Ecto neural progenitor cell (in vitro differentiated cells): Measurements from ENCODE around the gene VPS45.
"Not testable (repeated sequence)": the region's sequence is repeated elsewhere in the genome, so short reads cannot be mapped to it uniquely, and the experiment has no call there.

Experiments used
- DNase-seq: peaks from one replicate; pipeline ENCODE4 v3.0.0-alpha.2; 2018; ENCODE audit warnings: low spot score

VPS45 gene, protein sequence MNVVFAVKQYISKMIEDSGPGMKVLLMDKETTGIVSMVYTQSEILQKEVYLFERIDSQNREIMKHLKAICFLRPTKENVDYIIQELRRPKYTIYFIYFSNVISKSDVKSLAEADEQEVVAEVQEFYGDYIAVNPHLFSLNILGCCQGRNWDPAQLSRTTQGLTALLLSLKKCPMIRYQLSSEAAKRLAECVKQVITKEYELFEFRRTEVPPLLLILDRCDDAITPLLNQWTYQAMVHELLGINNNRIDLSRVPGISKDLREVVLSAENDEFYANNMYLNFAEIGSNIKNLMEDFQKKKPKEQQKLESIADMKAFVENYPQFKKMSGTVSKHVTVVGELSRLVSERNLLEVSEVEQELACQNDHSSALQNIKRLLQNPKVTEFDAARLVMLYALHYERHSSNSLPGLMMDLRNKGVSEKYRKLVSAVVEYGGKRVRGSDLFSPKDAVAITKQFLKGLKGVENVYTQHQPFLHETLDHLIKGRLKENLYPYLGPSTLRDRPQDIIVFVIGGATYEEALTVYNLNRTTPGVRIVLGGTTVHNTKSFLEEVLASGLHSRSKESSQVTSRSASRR

DNA sequence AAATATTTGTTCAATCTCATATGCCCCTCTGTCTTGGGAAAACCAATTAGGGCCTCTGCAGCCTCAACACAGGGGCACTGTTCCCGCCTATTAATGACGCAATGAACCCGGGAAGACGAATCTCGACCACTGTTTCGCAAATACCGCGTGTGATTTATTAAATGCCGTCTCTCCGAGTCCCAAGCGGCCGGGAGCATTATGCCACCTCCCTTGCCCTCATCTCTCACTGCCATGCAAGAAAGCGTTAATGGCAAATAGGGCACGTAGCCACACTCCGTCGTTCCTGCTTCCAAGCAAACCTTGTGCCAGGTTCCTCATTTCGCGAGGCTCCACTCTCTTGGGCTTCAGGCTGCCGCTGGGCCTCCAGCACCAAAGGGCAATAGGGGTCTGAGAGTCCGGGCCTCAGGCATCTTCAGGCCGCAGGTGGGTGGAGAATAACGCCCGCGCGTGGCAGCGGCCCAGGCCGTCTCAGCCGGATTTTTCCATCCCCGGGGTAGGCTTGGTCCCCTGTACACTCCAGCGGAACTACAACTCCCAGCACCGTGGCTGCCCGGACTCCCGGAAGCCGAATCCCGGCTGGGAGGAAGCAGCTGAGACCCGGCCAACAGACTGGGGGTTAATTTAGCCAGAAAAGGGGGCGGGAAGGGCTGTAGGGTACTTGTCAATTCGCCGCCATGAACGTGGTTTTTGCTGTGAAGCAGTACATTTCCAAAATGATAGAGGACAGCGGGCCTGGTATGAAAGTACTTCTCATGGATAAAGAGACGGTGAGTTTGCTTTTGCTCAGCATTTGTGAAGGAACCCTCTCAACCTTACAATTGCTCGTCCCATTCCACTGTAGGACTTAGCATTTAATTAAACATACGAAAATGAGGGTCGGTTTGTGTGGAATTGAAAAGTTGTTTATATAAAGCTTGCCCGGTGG lies at the start of gene VPS45:
Gene VPS45, plus strand, starts transcription at position 593 of the 925 bp plus-strand sequence. Its CDS starts 82 bp downstream, at position 675.
- peak; percentile 91 for DNase-seq

DNA sequence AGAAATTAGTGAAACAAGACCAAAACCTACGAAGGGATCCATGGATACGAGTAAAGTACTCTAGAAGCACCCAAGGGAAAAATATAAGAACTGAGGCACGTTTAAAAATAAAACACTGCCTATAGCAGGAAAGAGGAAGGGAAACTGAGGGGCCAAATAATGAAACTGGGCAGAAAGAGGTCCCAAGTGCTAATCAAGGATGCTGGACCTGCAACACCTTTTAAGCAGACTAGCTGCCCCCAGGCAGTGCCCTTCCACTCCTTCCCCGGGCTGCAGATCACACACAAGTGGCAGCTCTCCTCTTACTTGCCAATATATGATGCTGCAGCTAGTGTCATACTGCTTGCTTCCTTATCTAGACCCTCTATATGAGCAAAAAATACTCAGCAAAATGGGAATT lies 49.4 kb upstream of the VPS45 start:
- DNase-seq: no peak

DNA sequence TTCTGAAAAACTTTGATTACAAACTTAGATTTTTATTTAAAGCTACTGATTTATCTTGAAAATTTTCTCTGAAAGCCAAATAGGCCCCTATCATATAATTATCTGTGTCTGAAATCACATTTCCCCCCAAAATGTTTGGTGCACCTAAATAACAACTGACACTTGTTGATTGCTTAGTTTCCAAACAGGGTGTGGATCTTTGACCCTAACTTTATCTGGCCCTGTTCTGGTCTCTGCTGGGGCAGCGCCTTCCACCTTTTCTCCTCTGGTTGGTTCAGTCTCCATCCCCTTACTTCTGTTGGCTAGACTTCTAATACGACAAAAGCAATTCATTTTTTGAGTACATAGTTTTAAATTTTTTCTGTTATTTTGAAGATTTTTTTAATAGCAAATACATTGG lies 46.9 kb upstream of the VPS45 start:
- DNase-seq: no peak

DNA sequence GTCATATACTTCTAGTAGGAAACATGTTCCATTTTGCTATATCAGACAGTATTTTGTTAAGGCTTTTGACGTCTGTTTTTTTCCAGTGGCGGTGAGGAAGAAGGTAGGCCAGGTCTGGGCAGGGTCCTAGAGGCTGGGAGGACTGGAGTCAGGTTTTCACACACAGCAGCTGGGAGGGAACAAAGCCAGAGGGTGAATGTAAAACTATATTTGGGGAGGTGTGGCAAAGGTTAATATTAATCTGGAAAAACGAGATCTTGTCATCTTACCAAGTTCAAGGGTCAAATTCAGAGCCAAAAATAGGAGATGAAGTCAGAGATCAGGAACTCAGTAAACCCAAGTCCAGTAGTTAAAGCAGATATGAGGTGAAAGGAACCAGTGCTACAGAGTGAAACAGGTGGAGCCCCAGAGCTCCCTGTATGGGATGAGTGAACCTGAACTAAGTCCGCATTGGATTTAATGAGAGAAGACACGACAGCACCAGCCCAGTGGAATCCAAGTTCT lies 46.3 kb upstream of the VPS45 start:
- DNase-seq: no peak

DNA sequence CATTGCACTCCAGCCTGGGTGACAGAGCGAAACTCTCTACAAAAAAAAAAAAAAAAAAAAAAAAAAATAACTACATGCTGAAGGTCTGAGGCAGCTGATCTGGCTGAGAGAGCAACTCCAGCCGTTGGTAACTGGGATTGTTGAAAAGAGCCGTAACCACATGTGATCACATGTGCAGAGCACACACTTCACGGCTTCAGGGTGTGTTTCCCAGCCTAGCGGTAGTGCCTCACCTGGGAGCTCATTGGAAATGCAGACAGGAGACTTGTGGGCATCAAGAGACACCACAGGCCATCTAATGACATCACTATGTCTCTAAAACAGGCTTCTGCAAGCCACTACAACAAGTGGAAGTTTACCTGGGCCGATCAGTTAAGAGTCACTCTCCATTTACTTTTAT lies 45.2 kb upstream of the VPS45 start:
- DNase-seq: no peak

DNA sequence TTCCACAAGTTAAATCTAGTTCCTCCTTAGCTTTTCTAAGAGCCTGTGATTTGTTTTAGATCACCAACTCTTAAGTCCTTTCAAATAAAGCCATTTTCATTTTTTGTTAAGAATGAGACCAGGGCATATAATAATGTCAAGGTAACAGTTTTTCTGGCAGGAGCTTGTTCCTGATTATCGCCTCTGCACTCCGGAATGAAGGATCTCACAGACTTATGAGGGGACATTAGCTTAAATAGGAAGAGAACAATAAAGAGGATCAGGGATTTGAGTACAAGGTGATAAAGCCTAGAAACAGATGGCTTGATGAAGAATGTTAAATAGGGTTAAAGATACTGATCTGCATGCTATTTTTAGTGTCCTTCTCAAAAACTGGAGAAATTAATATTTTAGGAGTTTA lies 43.4 kb upstream of the VPS45 start:
- no peak for DNase-seq

DNA sequence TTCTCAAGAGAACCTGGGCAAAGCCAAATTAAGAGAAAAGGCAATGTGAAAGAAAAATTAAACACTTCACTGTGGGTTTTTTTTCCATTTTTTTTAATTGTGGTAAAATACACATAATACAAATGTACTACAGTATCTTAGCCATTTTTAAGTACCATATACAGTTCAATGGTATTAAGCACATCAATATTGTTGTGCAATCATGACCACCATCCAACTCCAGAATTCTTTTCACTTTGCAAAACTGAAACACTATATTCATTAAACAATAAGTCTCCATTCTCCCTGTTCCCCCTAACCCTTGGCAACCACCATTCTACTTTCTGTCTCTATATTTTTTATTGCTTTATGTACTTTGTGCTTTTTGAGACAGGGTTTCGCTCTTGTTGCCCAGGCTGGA lies 39.3 kb upstream of the VPS45 start:
- no peak for DNase-seq

DNA sequence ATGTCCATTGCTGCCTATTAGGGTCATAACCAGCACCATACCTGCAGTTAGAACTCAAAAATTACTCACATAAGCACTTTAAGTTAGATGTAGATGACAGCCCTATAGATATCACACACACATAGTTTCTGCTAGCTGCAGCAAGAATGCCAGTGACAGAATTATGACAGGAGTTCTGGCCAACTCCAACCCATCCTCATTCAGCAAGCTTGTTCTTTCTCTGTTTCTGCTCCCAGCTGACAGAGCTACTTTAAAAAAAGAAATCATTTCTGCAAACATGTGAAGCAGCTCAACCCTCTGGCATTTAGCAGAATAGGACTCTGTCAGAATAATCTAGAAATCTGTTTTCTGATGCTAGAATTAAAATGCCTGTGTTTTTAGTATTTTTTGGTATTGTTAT lies 33.2 kb upstream of the VPS45 start:
- DNase-seq: no peak

DNA sequence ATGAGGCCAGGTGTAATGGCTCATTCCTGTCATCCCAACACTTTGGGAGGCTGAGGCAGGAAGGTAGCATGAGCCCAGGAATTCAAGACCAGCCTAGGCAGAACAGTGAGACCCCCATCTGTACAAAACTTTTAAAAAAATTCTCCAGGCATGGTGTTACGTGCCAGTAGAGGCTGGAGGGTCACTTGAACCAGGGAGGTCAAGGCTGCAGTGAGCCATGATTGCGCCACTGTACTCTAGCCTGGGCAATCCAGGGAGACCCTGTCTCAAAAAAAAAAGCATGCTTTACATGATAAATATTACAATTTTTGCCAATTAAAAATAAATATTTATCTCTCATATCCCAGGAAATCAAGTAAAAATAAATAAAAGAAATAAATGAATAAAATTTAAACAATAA lies 17.6 kb upstream of the VPS45 start:
- no peak for DNase-seq

DNA sequence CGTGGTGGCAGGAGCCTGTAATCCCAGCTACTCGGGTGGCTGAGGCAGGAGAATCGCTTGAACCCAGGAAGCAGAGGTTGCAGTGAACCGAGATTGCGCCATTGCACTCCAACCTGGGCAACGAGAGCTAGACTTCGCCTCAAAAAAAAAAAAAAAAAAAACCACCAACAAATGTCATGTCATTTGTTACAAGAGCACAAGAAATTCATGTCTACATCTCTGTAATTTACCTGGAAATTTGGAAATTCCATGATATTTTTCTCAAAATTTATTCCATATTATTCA lies 16.5 kb upstream of the VPS45 start:
- no peak for DNase-seq

DNA sequence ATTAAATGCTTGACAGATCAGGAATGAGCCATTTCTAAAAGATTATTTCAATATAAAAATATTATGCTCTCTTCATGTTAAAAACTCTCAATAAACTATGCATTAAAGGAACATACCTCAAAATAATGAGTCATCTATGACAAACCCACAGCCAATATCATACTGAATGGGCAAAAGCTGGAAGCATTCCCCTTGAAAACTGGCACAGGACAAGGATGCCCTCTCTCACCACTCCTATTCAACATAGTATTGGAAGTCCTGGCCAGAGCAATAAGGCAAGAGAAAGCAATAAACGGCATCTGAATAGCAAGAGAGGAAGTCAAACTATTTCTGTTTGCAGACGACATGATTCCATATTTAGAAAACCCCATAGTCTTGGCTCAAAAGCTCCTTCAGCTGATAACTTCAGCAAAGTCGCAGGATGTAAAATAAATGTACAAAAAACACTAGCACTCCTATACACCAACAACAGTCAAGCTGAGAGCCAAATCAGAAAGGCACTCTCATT lies 15.6 kb upstream of the VPS45 start:
- DNase-seq: not testable (repeated sequence)

DNA sequence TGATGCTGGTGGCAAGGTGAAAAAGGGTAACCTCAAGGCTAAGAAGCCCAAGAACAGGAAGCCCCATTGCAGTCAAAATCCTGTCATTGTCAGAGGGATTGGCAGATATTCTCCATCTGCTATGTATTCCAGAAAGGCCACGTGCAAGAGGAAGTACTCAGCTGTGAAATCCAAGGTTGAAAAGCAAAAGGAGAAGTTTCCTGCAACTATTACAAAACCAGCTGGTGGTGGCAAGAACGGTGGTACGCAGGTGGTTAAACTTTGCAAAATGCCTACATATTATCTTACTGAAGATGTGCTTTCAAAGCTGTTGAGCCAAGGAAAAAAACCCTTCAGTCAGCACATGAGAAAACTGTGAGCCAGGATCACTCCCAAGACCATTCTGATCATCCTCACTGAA lies 13.7 kb upstream of the VPS45 start:
- no peak for DNase-seq

DNA sequence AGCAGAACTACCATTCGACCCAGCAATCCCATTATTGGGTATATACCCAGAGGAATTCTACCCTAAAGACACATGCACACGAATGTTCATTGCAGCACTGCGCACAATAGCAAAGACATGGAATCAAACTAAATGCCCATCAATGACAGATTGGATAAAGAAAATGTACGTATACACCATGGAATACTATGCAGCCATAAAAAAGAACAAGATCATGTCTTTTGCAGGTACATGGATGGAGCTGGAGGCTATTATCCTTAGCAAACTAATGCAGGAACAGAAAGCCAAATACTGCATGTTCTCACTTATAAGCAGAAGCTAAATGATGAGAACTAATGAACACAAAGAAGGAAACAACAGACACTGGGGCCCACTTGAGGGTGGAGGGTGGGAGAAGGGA lies 12.1 kb upstream of the VPS45 start:
- DNase-seq: not testable (repeated sequence)

DNA sequence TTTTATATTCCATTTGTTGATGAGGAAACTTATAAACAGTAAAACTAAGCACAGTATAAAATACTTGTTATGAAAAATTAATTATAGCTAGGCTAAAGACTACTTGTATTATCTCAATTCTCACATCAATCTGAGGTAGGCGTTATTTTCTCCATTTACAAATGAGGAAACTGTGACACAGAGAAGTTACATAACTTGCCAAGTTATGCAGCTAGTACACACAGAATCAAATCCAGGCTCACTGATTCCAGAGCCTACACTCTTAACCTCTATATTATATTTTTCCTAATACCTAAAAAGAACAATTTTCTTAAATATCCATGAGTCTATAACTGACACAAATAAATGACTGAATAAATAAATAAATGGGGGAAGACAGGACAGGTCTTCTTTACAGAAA lies 11.2 kb upstream of the VPS45 start:
- no peak for DNase-seq

DNA sequence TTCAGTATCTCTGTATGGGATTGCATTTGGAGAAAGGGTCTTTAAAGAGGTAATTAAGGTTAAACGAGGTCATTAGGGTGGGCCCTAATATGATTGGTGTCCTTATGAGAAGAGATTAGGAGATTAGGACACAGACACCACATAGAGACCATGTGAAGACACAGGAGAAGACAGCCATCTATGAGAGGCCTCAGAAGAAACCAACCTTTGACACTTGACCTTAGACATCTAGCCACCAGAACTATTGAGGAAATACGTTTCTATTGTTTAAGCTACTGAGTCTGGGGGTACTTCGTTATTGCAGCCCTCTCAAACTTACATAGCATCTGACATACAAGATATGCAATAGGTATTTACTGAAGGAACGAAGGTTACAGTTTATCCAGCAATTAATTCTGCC lies 7.3 kb upstream of the VPS45 start:
- DNase-seq: no peak

DNA sequence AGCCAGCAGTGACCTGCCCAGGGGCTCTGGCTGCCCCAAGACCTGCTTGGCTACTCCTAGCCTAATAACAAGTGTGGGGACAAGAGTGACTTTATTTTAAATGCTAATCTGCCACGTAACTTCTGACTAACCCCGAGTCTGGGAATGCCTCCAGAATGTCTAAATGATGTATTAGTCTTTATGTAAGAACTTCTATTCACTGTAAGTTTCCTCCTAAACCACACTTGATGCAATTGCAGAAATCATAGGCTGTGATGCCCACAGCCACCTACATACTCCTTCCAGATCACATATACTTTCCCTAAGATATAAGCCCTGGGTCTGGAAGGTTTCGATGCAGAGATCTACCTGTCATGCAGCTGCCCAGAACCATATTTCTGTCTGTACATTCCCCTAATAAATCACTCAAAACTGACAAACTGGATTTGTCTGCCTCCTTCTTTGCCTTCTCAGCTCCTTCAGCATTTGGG lies 5.9 kb upstream of the VPS45 start:
- DNase-seq: no peak

DNA sequence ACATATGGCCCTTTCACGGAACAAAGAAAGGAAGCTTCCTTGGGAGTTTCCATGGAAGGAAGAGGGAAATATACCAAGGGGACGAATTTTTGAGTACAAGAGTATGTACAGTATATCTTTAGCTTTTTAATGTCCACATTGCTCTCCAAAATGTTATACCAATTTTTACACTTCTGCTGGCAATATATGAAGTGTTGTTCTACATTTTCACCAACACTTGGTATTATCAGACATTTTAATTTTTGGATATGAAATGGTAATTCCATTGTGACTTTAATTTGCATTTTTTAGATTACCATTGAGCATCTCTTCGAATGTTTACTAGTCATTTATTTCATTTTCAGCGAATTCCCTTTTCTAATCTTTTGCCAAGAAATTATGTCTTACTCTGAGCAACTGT lies 5.5 kb upstream of the VPS45 start:
- no peak for DNase-seq

DNA sequence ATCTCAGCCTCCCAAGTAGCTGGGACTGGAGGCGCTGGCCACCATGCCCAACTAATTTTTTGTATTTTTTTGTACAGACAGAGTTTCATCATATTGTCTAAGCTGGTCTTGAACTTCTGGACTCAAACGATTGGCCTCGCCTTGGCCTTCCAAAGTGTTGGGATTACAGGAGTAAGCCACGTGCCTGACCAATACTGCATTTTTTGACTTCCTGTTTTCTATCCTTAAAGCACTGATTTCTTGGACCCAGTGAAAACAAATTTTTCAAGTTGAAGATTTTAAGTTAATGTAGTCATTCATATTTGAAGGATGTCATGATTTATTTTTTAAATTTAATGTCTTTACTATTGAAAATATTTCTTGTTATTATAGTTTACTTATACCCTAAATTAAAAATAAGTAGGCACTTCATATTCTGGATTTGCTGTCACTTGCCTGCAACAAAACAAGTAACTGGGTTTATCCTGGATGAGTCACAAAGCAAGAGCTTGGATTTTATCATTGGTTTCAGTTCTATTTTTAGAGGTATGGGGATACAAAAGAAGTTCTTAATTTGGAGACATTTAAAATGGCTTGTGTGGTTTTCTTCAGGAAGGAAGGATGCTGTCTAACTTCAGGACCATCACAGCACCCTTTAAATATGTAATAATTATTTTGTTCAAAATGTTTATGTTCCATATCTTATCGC lies 2.2 kb upstream of the VPS45 start:
- no peak for DNase-seq

DNA sequence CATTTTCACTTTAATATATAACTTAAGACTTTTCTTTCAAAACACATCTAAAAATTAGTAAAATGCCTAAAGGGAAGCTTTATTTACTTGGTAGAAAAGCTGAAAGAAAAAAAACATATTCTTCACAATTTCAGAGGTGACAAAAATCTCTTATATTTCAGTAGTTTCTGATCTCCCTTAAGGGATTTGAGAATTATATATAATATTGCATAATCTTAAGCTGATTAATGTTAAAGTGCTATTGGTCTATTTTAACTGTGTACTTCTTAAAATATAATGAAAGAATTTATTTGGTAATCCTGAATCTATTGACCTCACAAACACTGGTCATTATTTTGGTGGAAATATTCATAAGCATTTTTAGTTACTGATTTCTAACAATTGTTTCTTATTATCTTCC lies 1.2 kb upstream of the VPS45 start:
- no peak for DNase-seq

DNA sequence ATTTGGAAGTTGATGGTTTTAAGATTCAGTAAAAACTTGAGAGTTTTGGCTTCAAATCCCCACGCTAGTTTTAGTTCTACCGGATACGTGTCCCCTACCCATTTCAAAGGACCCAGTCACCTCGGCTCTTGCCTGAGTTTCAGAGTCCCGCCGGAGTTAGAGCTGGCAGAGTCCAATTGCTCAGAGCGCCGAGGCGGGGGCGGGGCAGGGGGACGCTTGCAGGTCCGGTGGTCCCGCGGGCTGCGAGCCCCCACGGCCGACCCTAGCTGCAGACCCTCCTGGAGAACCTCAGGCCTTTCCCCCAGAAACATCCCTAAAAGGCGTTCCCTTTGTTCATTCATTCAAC lies 765 bp upstream of the VPS45 start:
- DNase-seq: peak; percentile 85

DNA sequence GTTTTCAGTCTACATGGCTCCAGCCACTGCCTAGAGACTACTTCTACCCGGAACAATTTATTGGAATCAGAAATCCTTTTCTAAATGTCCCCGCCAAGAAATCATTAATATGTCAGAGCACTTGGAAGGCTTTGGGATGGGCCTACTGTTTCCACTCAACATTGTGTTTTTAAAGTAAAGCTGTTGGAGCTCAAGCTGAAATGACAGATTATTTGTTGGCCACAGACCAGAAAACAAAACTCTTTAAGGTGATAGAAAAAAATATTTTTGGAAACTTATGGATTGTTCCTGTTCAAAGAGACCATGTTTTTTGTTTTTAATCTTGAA lies 496 bp downstream of the VPS45 start:
- DNase-seq: no peak

DNA sequence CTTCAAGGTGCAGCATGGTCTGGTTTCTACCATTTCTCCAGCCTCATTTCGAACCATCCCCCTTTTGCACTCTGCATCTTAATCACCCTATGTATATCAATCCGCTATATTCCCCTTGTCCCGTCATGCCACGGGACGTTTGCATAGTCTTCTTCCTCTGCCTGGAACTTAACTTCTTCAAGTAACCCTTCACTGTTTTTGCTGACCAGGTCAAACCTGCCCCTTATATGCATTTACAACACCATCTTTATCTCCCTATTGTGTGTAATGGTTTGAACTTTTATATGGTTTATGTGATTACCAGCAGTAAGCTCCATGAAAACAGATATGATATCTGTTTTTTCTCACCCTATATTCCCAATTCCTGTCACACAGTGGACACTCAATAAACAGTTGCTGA lies 2.3 kb downstream of the VPS45 start:
- no peak for DNase-seq
